Measurements from ENCODE around the gene LMAN2L.
A peak's percentile ranks its signal among the peaks of the same experiment; 100 is the strongest.

The LMAN2L gene

GRCh38 chr2:96684883-96685576 lies 54.8 kb downstream of the LMAN2L start:
- H2BK12ac ChIP-seq (ENCODE audit: low read length) = no peak overlapping the region
- no CpG with 5 or more reads among the region's 16 CpGs for WGBS, 2 donors (ENCODE audit: extremely low coverage in 2 of 2, insufficient read length in 2 of 2, insufficient replicate concordance in 1 of 2)

GRCh38 chr2:96683972-96684820 lies 55.7 kb downstream of the LMAN2L start:
- Histone ChIP-seq H2BK5ac (ENCODE audit: low read length) (no peak overlapping the region), H2AFZ (ENCODE audit: low read length) (no peak overlapping the region), H3K4me1 (ENCODE audit: control insufficient read depth in 2 of 2, insufficient read depth in 1 of 2, low read depth in 1 of 2, low read length in 2 of 2) (peaks cover 4 to 14% of the 10 kb centered on the region in 2 donors), H3K14ac (ENCODE audit: low read length) (no peak overlapping the region), H4K8ac (ENCODE audit: low read depth, low read length) (no peak overlapping the region), H3K9me3 (replicated peaks in 1 of 2; ENCODE audit: control insufficient read depth in 2 of 2, insufficient read depth in 1 of 2, low read depth in 1 of 2, low read length in 2 of 2) (no peaks in the 10 kb centered on the region), H3K79me1 (ENCODE audit: low read depth, low read length) (no peaks in the 10 kb centered on the region), H3K27ac (replicated peaks; ENCODE audit: low read length) (no peak overlapping the region), H2BK15ac (ENCODE audit: low read length) (no peak overlapping the region), H3K4me2 (ENCODE audit: insufficient read depth, low read length, poor library complexity, severe bottlenecking) (no peak overlapping the region), H3K9ac (ENCODE audit: low read depth, low read length, poor library complexity) (peak overlapping the region; percentile 7), H3K27me3 (ENCODE audit: control insufficient read depth in 3 of 3, insufficient read depth in 3 of 3, low read depth in 1 of 3, low read length in 3 of 3) (peaks cover 0 to 6% (median 0%) of the 10 kb centered on the region in 3 experiments), H3K4ac (ENCODE audit: low read length) (no peak overlapping the region), H3K23ac (ENCODE audit: low read depth, low read length, poor library complexity) (no peak overlapping the region), H3K18ac (ENCODE audit: low read length) (no peak overlapping the region), H4K91ac (ENCODE audit: low read depth, low read length, poor library complexity) (no peak overlapping the region), H3K4me3 (ENCODE audit: low read length in 2 of 2) (no peak overlapping the region), H3K36me3 (replicated peaks in 1 of 2; ENCODE audit: control insufficient read depth in 2 of 2, insufficient read depth in 2 of 2, low read length in 2 of 2) (no peaks in the 10 kb centered on the region), H2BK12ac (ENCODE audit: low read length) (no peak overlapping the region), H2AK5ac (ENCODE audit: low read depth, low read length) (no peak overlapping the region), H2BK120ac (ENCODE audit: low read depth, low read length) (no peak overlapping the region)
- WGBS, 2 donors (ENCODE audit: extremely low coverage in 2 of 2, insufficient read length in 2 of 2, insufficient replicate concordance in 1 of 2) = no CpG with 5 or more reads among the region's 13 CpGs
- DNase-seq (ENCODE audit: low spot score) = no peak

More at GRCh38 chr2:96684883-96685576, 54.8 kb downstream of the LMAN2L start:
- H3K4ac ChIP-seq (ENCODE audit: low read length) = no peak overlapping the region
- no peak overlapping the region for H2BK5ac ChIP-seq (ENCODE audit: low read length)
- H4K8ac ChIP-seq (ENCODE audit: low read depth, low read length) = no peak overlapping the region
- no peak overlapping the region for H3K4me2 ChIP-seq (ENCODE audit: insufficient read depth, low read length, poor library complexity, severe bottlenecking)
- H2AFZ ChIP-seq (ENCODE audit: low read length) = peak overlapping the region; percentile 68
- no peak overlapping the region for H3K23ac ChIP-seq (ENCODE audit: low read depth, low read length, poor library complexity)
- H3K36me3 ChIP-seq (replicated peaks in 1 of 2; ENCODE audit: control insufficient read depth in 2 of 2, insufficient read depth in 2 of 2, low read length in 2 of 2) = no peaks in the 10 kb centered on the region
- no peaks in the 10 kb centered on the region for H3K9me3 ChIP-seq (replicated peaks in 1 of 2; ENCODE audit: control insufficient read depth in 2 of 2, insufficient read depth in 1 of 2, low read depth in 1 of 2, low read length in 2 of 2)
- no peak overlapping the region for H2AK5ac ChIP-seq (ENCODE audit: low read depth, low read length)
- peaks cover 0 to 2% (median 0%) of the 10 kb centered on the region in 3 experiments for H3K27me3 ChIP-seq (ENCODE audit: control insufficient read depth in 3 of 3, insufficient read depth in 3 of 3, low read depth in 1 of 3, low read length in 3 of 3)
- no peak overlapping the region for H3K9ac ChIP-seq (ENCODE audit: low read depth, low read length, poor library complexity)
- no peak for DNase-seq (ENCODE audit: low spot score)
- H3K4me1 ChIP-seq (ENCODE audit: control insufficient read depth in 2 of 2, insufficient read depth in 1 of 2, low read depth in 1 of 2, low read length in 2 of 2) = peaks cover 2 to 12% of the 10 kb centered on the region in 2 donors
- no peak overlapping the region for H2BK15ac ChIP-seq (ENCODE audit: low read length)
- no peak overlapping the region for H3K18ac ChIP-seq (ENCODE audit: low read length)
- no peak overlapping the region for H2BK120ac ChIP-seq (ENCODE audit: low read depth, low read length)
- H3K27ac ChIP-seq (replicated peaks; ENCODE audit: low read length) = no peak overlapping the region
- H3K14ac ChIP-seq (ENCODE audit: low read length) = no peak overlapping the region
- H3K4me3 ChIP-seq (ENCODE audit: low read length in 2 of 2) = peak overlapping the region in 1 of 2 donors; percentile 42
- no peaks in the 10 kb centered on the region for H3K79me1 ChIP-seq (ENCODE audit: low read depth, low read length)
- no peak overlapping the region for H4K91ac ChIP-seq (ENCODE audit: low read depth, low read length, poor library complexity)

GRCh38 chr2:96683307-96683706 lies 56.6 kb downstream of the LMAN2L start:
- H3K4me2 ChIP-seq (ENCODE audit: insufficient read depth, low read length, poor library complexity, severe bottlenecking) = no peak overlapping the region
- no peak overlapping the region for H2BK12ac ChIP-seq (ENCODE audit: low read length)
- H2AK5ac ChIP-seq (ENCODE audit: low read depth, low read length) = peak overlapping the region; percentile 2
- H3K9ac ChIP-seq (ENCODE audit: low read depth, low read length, poor library complexity) = no peak overlapping the region
- no peak overlapping the region for H2AFZ ChIP-seq (ENCODE audit: low read length)
- H3K27me3 ChIP-seq (ENCODE audit: control insufficient read depth in 3 of 3, insufficient read depth in 3 of 3, low read depth in 1 of 3, low read length in 3 of 3) = peaks cover 0 to 6% (median 0%) of the 10 kb centered on the region in 3 experiments
- H4K91ac ChIP-seq (ENCODE audit: low read depth, low read length, poor library complexity) = no peak overlapping the region
- H3K79me1 ChIP-seq (ENCODE audit: low read depth, low read length) = no peaks in the 10 kb centered on the region
- no CpG with 5 or more reads among the region's 5 CpGs for WGBS, 2 donors (ENCODE audit: extremely low coverage in 2 of 2, insufficient read length in 2 of 2, insufficient replicate concordance in 1 of 2)
- peak overlapping the region; percentile 23 for H4K8ac ChIP-seq (ENCODE audit: low read depth, low read length)
- no peak overlapping the region for H3K14ac ChIP-seq (ENCODE audit: low read length)
- H2BK15ac ChIP-seq (ENCODE audit: low read length) = no peak overlapping the region
- no peak for DNase-seq (ENCODE audit: low spot score)
- H3K18ac ChIP-seq (ENCODE audit: low read length) = no peak overlapping the region
- peaks cover 4 to 14% of the 10 kb centered on the region in 2 donors for H3K4me1 ChIP-seq (ENCODE audit: control insufficient read depth in 2 of 2, insufficient read depth in 1 of 2, low read depth in 1 of 2, low read length in 2 of 2)
- no peak overlapping the region for H3K4ac ChIP-seq (ENCODE audit: low read length)
- no peak overlapping the region for H3K23ac ChIP-seq (ENCODE audit: low read depth, low read length, poor library complexity)
- no peaks in the 10 kb centered on the region for H3K36me3 ChIP-seq (replicated peaks in 1 of 2; ENCODE audit: control insufficient read depth in 2 of 2, insufficient read depth in 2 of 2, low read length in 2 of 2)
- H2BK120ac ChIP-seq (ENCODE audit: low read depth, low read length) = no peak overlapping the region
- H3K4me3 ChIP-seq (ENCODE audit: low read length in 2 of 2) = no peak overlapping the region
- H3K9me3 ChIP-seq (replicated peaks in 1 of 2; ENCODE audit: control insufficient read depth in 2 of 2, insufficient read depth in 1 of 2, low read depth in 1 of 2, low read length in 2 of 2) = no peaks in the 10 kb centered on the region
- H2BK5ac ChIP-seq (ENCODE audit: low read length) = no peak overlapping the region
- H3K27ac ChIP-seq (replicated peaks; ENCODE audit: low read length) = no peak overlapping the region

- no peaks in the 10 kb centered on the region for H3K9me3 ChIP-seq (replicated peaks in 1 of 2; ENCODE audit: control insufficient read depth in 2 of 2, insufficient read depth in 1 of 2, low read depth in 1 of 2, low read length in 2 of 2)
- no peak overlapping the region for H3K27ac ChIP-seq (replicated peaks; ENCODE audit: low read length)
- no peak overlapping the region for H3K4me3 ChIP-seq (ENCODE audit: low read length in 2 of 2)
- no peak overlapping the region for H3K18ac ChIP-seq (ENCODE audit: low read length)
- H3K4me2 ChIP-seq (ENCODE audit: insufficient read depth, low read length, poor library complexity, severe bottlenecking) = no peak overlapping the region
- H3K9ac ChIP-seq (ENCODE audit: low read depth, low read length, poor library complexity) = no peak overlapping the region
- no peak overlapping the region for H2BK120ac ChIP-seq (ENCODE audit: low read depth, low read length)
- no peak overlapping the region for H2AFZ ChIP-seq (ENCODE audit: low read length)
- no peak overlapping the region for H2BK5ac ChIP-seq (ENCODE audit: low read length)
- no peaks in the 10 kb centered on the region for H3K36me3 ChIP-seq (replicated peaks in 1 of 2; ENCODE audit: control insufficient read depth in 2 of 2, insufficient read depth in 2 of 2, low read length in 2 of 2)
- no peak overlapping the region for H2BK15ac ChIP-seq (ENCODE audit: low read length)
- H4K8ac ChIP-seq (ENCODE audit: low read depth, low read length) = no peak overlapping the region
- no peak overlapping the region for H2AK5ac ChIP-seq (ENCODE audit: low read depth, low read length)
- H3K4me1 ChIP-seq (ENCODE audit: control insufficient read depth in 2 of 2, insufficient read depth in 1 of 2, low read depth in 1 of 2, low read length in 2 of 2) = peaks cover 4 to 10% of the 10 kb centered on the region in 2 donors
- no peak overlapping the region for H4K91ac ChIP-seq (ENCODE audit: low read depth, low read length, poor library complexity)
- H3K4ac ChIP-seq (ENCODE audit: low read length) = no peak overlapping the region
- WGBS, 2 donors (ENCODE audit: extremely low coverage in 2 of 2, insufficient read length in 2 of 2, insufficient replicate concordance in 1 of 2) = no CpG with 5 or more reads among the region's 4 CpGs
- no peaks in the 10 kb centered on the region for H3K79me1 ChIP-seq (ENCODE audit: low read depth, low read length)
- H3K27me3 ChIP-seq (ENCODE audit: control insufficient read depth in 3 of 3, insufficient read depth in 3 of 3, low read depth in 1 of 3, low read length in 3 of 3) = peaks cover 0 to 6% (median 0%) of the 10 kb centered on the region in 3 experiments
- H3K14ac ChIP-seq (ENCODE audit: low read length) = no peak overlapping the region
- H2BK12ac ChIP-seq (ENCODE audit: low read length) = no peak overlapping the region
- no peak overlapping the region for H3K23ac ChIP-seq (ENCODE audit: low read depth, low read length, poor library complexity)
- no peak for DNase-seq (ENCODE audit: low spot score)
These were observed 58.3 kb downstream of the LMAN2L start for GRCh38 chr2:96681540-96681939.

All from neuronal stem cell (in vitro differentiated cells).